ENCODE measurements around the gene JAM3. TPM values are rescaled to one million over a fixed set of nuclear protein-coding genes. Genes with fewer than 3 reads are reported as not detected.

Gene JAM3
- total RNA-seq, 2 donors from 2014 or later: 28.5 to 38.1 TPM

- Histone ChIP-seq H3K27ac (peak overlapping the region; percentile 92 to 95), H3K4me1 (peaks cover 0 to 66% of the 10 kb centered on the region in 2 donors), H3K4me3 (no peak overlapping the region), H3K27me3 (no peaks in the 10 kb centered on the region), H3K36me3 (no peaks in the 10 kb centered on the region), H3K9me3 (no peaks in the 10 kb centered on the region)
- TF ChIP-seq CTCF (IDR thresholded peaks at IDR 0.05): no peak
- DNase-seq (ENCODE audit: low spot score): no peak
These were observed 34.1 kb upstream of the JAM3 start for GRCh38 chr11:134034496-134035381.

GRCh38 chr11:134036492-134037045 is 32.3 kb upstream of the JAM3 start:
- peaks cover 0 to 81% of the 10 kb centered on the region in 2 donors for H3K4me1 ChIP-seq

GRCh38 chr11:134037046-134037908 is 31.6 kb upstream of the JAM3 start:
- no peaks in the 10 kb centered on the region for H3K27me3 ChIP-seq
- peaks cover 0 to 85% of the 10 kb centered on the region in 2 donors for H3K4me1 ChIP-seq
- no peak for TF ChIP-seq CTCF (IDR thresholded peaks at IDR 0.05)
- H3K9me3 ChIP-seq: no peaks in the 10 kb centered on the region
- H3K27ac ChIP-seq: peak overlapping the region; percentile 92 to 95
- peak overlapping the region; percentile 42 to 62 for H3K4me3 ChIP-seq
- no peaks in the 10 kb centered on the region for H3K36me3 ChIP-seq
- DNase-seq (ENCODE audit: low spot score): peak; percentile 75

More at GRCh38 chr11:134036492-134037045, 32.3 kb upstream of the JAM3 start:
- H3K9me3 ChIP-seq: no peaks in the 10 kb centered on the region
- no peaks in the 10 kb centered on the region for H3K36me3 ChIP-seq
- H3K4me3 ChIP-seq: peak overlapping the region; percentile 42 to 62
- no peaks in the 10 kb centered on the region for H3K27me3 ChIP-seq
- peak overlapping the region; percentile 92 to 95 for H3K27ac ChIP-seq
- DNase-seq (ENCODE audit: low spot score): no peak
- TF ChIP-seq CTCF (IDR thresholded peaks at IDR 0.05): no peak

- no peaks in the 10 kb centered on the region for H3K36me3 ChIP-seq
- H3K9me3 ChIP-seq: no peaks in the 10 kb centered on the region
- no peak for DNase-seq (ENCODE audit: low spot score)
- no peak overlapping the region for H3K4me3 ChIP-seq
- H3K4me1 ChIP-seq: peaks cover 0 to 68% of the 10 kb centered on the region in 2 donors
- no peaks in the 10 kb centered on the region for H3K27me3 ChIP-seq
- no peak for TF ChIP-seq CTCF (IDR thresholded peaks at IDR 0.05)
- H3K27ac ChIP-seq: peak overlapping the region; percentile 35 to 71
These were observed 29.9 kb upstream of the JAM3 start for GRCh38 chr11:134038897-134039470.

GRCh38 chr11:134039726-134040385 is 29.0 kb upstream of the JAM3 start:
- no peak for DNase-seq (ENCODE audit: low spot score)
- H3K36me3 ChIP-seq: no peaks in the 10 kb centered on the region
- no peaks in the 10 kb centered on the region for H3K9me3 ChIP-seq
- peaks cover 0 to 60% of the 10 kb centered on the region in 2 donors for H3K4me1 ChIP-seq
- H3K27me3 ChIP-seq: no peaks in the 10 kb centered on the region
- no peak for TF ChIP-seq CTCF (IDR thresholded peaks at IDR 0.05)
- H3K27ac ChIP-seq: peak overlapping the region; percentile 35 to 71
- H3K4me3 ChIP-seq: no peak overlapping the region
